Upper lobe of left lung (tissue), 6 donors: ENCODE data around the gene TGFB2. TPM values are rescaled to one million over a fixed set of nuclear protein-coding genes. Genes with fewer than 3 reads are reported as not detected.

Experiments
- ATAC-seq, 2 donors: fragments of 200-7000 bp; cut with Tn5 transposase; one replicate each; pipeline ENCODE4 v1.9.1; 2022; ENCODE audit warnings: mild to moderate bottlenecking in 2 of 2, moderate library complexity in 2 of 2; ENCODE audit not compliant: low FRiP score in 2 of 2
- DNase-seq, 2 donors: peaks; one replicate each; pipeline ENCODE4 v3.0.0-alpha.2; 2019 to 2020
- H3K27ac ChIP-seq, 4 donors: fragments of 200-600 bp; sonication (generic); one replicate each; pipeline ENCODE4 v1.5.1; 2016 to 2019
- H3K27me3 ChIP-seq, 4 donors: fragments of 200-600 bp; sonication (generic); one replicate each; pipeline ENCODE4 v1.5.1; 2017 to 2019
- H3K36me3 ChIP-seq, 4 donors: fragments of 200-600 bp; sonication (generic); one replicate each; pipeline ENCODE4 v1.5.1; 2016 to 2019
- H3K4me1 ChIP-seq, 4 donors: fragments of 200-600 bp; sonication (generic); one replicate each; pipeline ENCODE4 v1.5.1; 2018 to 2019
- H3K4me3 ChIP-seq, 4 donors: fragments of 200-600 bp; sonication (generic); one replicate each; pipeline ENCODE4 v1.5.1; 2017 to 2019; ENCODE audit warnings: mild to moderate bottlenecking in 2 of 4, moderate library complexity in 1 of 4
- H3K9me3 ChIP-seq, 4 donors: fragments of 200-600 bp; sonication (generic); one replicate each; pipeline ENCODE4 v1.5.1; 2018 to 2019
- EP300 ChIP-seq, 4 donors: sonication (generic); formaldehyde crosslinking; IDR thresholded peaks; one replicate each; pipeline ENCODE4 v1.5.1; 2017; ENCODE audit warnings: antibody characterized with exemption in 4 of 4, control low read depth in 2 of 4
- POLR2A ChIP-seq, 4 donors: fragments of 450-650 bp; IDR thresholded peaks; one replicate each; pipeline ENCODE4 v1.5.1; 2016 to 2017; ENCODE audit warnings: antibody characterized with exemption in 4 of 4, mild to moderate bottlenecking in 2 of 4
- POLR2AphosphoS5 ChIP-seq, 2 donors: sonication (generic); formaldehyde crosslinking; IDR thresholded peaks; one replicate each; pipeline ENCODE4 v1.5.1; 2017; ENCODE audit warnings: antibody characterized with exemption in 2 of 2
- WGBS, 2 donors: methylation state at CpG; one replicate each; pipeline ENCODE4 v1.1.5; 2017 to 2018; 5-methylcytosine and 5-hydroxymethylcytosine counted together
- total RNA-seq, 6 donors: library from RNA; depleted of rRNA in 4 of 6; stranded (reverse); fragments of >200 nt in 4 of 6; gene quantifications; one replicate each; pipeline versions ENCODE4 v1.1.0 to v1.2.1, GENCODE V29; 2016 to 2021
- TF ChIP-seq, protein P1 (sequence below), 6 experiments: fragments of 450-650 bp in 4 of 6; fragments of 200-600 bp in 2 of 6; sonication (generic) in 2 of 6; IDR thresholded peaks; one replicate each; pipeline ENCODE4 v1.5.1; 2016 to 2019; ENCODE audit warnings: antibody characterized with exemption in 6 of 6
- donor health status: DM: no; HTN: no; CAD: no; lungs with moderate emphysema.
- donor health status: DM: no; HTN: yes; CAD: no; lungs with severe emphysema.

TGFB2 gene
- total RNA-seq, 6 donors from 2014 or later = 4.2 to 13.7 (median 9.9) TPM

DNA sequence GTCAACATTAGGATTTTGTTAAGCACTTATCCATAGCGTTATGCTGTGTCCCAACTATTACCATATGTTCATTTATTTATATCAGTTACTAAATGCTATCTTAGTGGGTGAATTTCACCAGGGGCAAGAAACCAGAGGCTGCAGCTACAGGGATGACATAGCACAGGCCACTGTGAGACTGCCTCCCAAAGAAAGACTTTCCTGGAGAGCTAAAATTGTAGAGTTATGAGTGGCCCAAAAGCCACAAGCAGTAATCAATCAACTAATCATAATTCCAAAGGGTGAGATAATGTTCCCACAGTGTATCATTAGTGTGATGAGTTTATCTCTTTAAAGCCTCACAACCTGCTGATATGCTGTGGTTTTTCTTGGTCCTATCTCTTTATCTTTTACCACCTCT, 3.8 kb upstream of the TGFB2 start:
- 85 to 87% methylated on average over 1 of the region's 1 CpG for WGBS, 2 donors
- DNase-seq (no peak), ATAC-seq (no peak)
- TF ChIP-seq POLR2AphosphoS5 (IDR thresholded peaks at IDR 0.05) (no peak), POLR2A (IDR thresholded peaks at IDR 0.05) (no peak), EP300 (IDR thresholded peaks at IDR 0.05) (no peak)
- TF ChIP-seq, protein P1, sequence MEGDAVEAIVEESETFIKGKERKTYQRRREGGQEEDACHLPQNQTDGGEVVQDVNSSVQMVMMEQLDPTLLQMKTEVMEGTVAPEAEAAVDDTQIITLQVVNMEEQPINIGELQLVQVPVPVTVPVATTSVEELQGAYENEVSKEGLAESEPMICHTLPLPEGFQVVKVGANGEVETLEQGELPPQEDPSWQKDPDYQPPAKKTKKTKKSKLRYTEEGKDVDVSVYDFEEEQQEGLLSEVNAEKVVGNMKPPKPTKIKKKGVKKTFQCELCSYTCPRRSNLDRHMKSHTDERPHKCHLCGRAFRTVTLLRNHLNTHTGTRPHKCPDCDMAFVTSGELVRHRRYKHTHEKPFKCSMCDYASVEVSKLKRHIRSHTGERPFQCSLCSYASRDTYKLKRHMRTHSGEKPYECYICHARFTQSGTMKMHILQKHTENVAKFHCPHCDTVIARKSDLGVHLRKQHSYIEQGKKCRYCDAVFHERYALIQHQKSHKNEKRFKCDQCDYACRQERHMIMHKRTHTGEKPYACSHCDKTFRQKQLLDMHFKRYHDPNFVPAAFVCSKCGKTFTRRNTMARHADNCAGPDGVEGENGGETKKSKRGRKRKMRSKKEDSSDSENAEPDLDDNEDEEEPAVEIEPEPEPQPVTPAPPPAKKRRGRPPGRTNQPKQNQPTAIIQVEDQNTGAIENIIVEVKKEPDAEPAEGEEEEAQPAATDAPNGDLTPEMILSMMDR (IDR thresholded peaks at IDR 0.05) = no peak
- H3K27ac ChIP-seq = no peak overlapping the region
- no peak overlapping the region for H3K4me3 ChIP-seq
- no peaks in the 10 kb centered on the region for H3K36me3 ChIP-seq
- no peaks in the 10 kb centered on the region for H3K27me3 ChIP-seq
- no peaks in the 10 kb centered on the region for H3K9me3 ChIP-seq
- peaks cover 0 to 17% (median 0%) of the 10 kb centered on the region in 4 donors for H3K4me1 ChIP-seq

DNA sequence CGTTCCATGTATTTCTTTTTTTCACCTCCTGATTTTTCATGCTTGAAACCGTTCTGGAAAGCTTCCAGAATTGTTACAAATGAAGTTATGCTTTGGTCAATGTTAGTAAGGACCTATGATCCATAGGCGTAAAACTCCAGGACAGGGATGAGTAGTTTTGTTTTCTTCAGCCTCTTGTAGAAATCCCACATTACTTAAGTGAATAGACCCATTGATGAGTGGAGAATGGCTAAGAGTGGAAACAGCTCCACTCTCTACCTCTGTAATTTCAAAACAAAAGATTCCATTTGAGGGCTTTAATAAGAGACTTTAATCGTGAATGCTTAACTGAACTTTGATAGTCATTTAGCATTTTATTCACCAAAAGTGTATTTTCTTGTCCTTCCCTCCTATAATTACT, 3.0 kb upstream of the TGFB2 start:
- Histone ChIP-seq H3K27me3 (no peaks in the 10 kb centered on the region), H3K4me1 (peaks cover 0 to 17% (median 2%) of the 10 kb centered on the region in 4 donors), H3K9me3 (no peaks in the 10 kb centered on the region), H3K27ac (no peak overlapping the region), H3K36me3 (no peaks in the 10 kb centered on the region), H3K4me3 (no peak overlapping the region)
- 91 to 94% methylated on average over 4 of the region's 4 CpGs for WGBS, 2 donors
- no peak for TF ChIP-seq POLR2AphosphoS5 (IDR thresholded peaks at IDR 0.05)
- no peak for TF ChIP-seq POLR2A (IDR thresholded peaks at IDR 0.05)
- no peak for TF ChIP-seq EP300 (IDR thresholded peaks at IDR 0.05)
- TF ChIP-seq, protein P1 (IDR thresholded peaks at IDR 0.05) = no peak
- DNase-seq (no peak), ATAC-seq (no peak)

DNA sequence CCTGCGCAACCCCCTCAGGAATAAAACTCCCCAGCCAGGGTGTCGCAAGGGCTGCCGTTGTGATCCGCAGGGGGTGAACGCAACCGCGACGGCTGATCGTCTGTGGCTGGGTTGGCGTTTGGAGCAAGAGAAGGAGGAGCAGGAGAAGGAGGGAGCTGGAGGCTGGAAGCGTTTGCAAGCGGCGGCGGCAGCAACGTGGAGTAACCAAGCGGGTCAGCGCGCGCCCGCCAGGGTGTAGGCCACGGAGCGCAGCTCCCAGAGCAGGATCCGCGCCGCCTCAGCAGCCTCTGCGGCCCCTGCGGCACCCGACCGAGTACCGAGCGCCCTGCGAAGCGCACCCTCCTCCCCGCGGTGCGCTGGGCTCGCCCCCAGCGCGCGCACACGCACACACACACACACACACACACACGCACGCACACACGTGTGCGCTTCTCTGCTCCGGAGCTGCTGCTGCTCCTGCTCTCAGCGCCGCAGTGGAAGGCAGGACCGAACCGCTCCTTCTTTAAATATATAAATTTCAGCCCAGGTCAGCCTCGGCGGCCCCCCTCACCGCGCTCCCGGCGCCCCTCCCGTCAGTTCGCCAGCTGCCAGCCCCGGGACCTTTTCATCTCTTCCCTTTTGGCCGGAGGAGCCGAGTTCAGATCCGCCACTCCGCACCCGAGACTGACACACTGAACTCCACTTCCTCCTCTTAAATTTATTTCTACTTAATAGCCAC, 696 bp downstream of the TGFB2 start:
- Histone ChIP-seq H3K27ac (peak overlapping the region; percentile 73 to 88 (median 82)), H3K27me3 (no peaks in the 10 kb centered on the region), H3K9me3 (no peaks in the 10 kb centered on the region), H3K4me3 (peak overlapping the region; percentile 52 to 72 (median 63)), H3K36me3 (no peaks in the 10 kb centered on the region), H3K4me1 (peaks cover 0 to 36% (median 10%) of the 10 kb centered on the region in 4 donors)
- TF ChIP-seq EP300 (IDR thresholded peaks at IDR 0.05) = no peak
- peak in 1 of 4 donors; percentile 4 for TF ChIP-seq POLR2A (IDR thresholded peaks at IDR 0.05)
- TF ChIP-seq POLR2AphosphoS5 (IDR thresholded peaks at IDR 0.05) = peak in 1 of 2 donors; percentile 39
- TF ChIP-seq, protein P1 (IDR thresholded peaks at IDR 0.05) = peak in 1 of 6 experiments; percentile 50
- ATAC-seq (peak; percentile 85 to 90), DNase-seq (peak; percentile 43 to 91)
- WGBS, 2 donors = 1% methylated on average over 26 to 47 of the region's 64 CpGs

DNA sequence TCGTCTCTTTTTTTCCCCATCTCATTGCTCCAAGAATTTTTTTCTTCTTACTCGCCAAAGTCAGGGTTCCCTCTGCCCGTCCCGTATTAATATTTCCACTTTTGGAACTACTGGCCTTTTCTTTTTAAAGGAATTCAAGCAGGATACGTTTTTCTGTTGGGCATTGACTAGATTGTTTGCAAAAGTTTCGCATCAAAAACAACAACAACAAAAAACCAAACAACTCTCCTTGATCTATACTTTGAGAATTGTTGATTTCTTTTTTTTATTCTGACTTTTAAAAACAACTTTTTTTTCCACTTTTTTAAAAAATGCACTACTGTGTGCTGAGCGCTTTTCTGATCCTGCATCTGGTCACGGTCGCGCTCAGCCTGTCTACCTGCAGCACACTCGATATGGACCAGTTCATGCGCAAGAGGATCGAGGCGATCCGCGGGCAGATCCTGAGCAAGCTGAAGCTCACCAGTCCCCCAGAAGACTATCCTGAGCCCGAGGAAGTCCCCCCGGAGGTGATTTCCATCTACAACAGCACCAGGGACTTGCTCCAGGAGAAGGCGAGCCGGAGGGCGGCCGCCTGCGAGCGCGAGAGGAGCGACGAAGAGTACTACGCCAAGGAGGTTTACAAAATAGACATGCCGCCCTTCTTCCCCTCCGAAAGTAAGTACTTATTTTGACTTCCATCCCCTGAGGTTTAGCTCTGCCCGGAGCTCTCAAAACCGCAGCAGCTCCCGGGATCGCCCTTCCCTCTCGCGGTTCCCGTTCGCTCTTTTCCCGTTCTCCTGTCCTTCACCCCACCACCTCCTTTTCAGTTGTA, 1.5 kb downstream of the TGFB2 start:
- H3K27me3 ChIP-seq = no peaks in the 10 kb centered on the region
- ATAC-seq (peak in 1 of 2 donors; percentile 5), DNase-seq (peak; percentile 40 to 86)
- H3K4me1 ChIP-seq = peaks cover 2 to 43% (median 12%) of the 10 kb centered on the region in 4 donors
- WGBS, 2 donors = 1% methylated on average over 27 to 39 of the region's 39 CpGs
- H3K27ac ChIP-seq = peak overlapping the region; percentile 73 to 88 (median 82)
- no peaks in the 10 kb centered on the region for H3K9me3 ChIP-seq
- H3K36me3 ChIP-seq = no peaks in the 10 kb centered on the region
- H3K4me3 ChIP-seq = peak overlapping the region; percentile 52 to 72 (median 63)
- TF ChIP-seq, protein P1 (IDR thresholded peaks at IDR 0.05) = no peak
- TF ChIP-seq EP300 (IDR thresholded peaks at IDR 0.05) = no peak
- TF ChIP-seq POLR2AphosphoS5 (IDR thresholded peaks at IDR 0.05) = no peak
- TF ChIP-seq POLR2A (IDR thresholded peaks at IDR 0.05) = no peak
